Measurements from ENCODE around the gene TLE4.
A peak's percentile ranks its signal among the peaks of the same experiment; 100 is the strongest.

Gene TLE4

DNA sequence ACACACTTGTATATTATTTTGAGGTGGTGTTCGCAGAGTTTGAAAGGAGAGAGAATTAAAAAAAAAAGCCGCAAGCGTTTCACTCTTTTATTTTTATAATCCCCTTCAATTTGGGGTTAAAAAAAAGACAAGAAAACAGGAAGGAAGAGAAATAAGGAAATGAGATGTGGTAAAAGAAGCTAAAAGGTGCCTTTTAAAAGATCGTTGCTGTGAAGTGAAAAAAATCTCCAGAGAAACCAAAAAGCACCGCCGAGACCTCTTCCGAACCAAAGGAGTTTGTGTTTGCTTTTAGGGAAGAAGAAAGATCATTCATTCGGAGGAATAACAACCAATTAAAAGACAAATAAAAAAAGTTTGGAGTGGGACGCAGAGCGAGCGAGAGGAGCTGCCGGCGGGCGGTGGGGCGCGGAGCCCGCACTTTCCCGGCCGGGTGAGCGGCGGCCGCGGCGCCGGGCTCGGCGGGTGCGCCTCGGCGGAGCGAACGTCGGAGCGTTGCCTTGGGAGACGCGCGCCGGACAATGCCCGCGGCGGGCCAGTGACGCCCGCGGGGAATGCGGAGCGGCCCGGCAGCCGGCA is 355 bp downstream of the TLE4 start:
- DNase-seq = no peak

DNA sequence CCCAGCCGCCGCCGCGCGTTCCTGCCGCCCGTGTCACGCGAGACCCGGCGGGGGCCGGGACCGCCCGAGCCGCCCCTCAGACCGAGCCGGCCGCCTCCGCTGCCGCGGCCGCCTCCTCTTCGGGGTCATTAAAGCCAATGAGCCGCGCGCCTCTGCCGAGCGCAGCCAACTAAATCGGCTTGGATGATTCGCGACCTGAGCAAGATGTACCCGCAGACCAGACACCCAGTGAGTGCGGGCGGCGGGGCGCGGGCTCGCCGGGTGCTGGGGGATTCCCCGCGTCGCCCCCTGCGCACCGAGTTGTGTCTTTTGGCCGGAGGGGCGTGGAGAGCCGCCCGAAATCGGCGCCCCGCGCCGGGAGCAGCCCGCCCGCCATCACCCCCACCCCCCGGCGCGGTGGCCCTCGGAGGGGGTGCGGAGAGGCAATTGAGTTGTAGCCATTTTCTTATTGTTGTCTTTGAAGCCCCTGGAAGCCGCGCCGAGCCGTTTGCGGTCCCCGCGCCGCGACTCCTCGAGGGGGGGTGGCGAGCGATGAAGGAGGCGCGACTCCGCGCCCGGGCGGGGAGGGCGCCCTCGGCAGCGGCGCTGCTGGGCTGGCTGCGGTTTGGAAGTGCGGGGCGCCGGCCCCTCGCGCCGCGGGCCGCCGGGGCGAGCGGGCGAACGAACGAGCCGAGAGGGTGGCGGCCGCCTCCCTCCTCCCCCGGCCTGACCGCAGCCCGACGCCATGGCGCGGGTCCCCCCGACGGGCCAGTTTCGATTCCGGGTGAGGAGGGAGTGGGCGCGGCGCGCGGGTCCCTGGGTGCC is 1.0 kb downstream of the TLE4 start:
- DNase-seq = peak; percentile 81

DNA sequence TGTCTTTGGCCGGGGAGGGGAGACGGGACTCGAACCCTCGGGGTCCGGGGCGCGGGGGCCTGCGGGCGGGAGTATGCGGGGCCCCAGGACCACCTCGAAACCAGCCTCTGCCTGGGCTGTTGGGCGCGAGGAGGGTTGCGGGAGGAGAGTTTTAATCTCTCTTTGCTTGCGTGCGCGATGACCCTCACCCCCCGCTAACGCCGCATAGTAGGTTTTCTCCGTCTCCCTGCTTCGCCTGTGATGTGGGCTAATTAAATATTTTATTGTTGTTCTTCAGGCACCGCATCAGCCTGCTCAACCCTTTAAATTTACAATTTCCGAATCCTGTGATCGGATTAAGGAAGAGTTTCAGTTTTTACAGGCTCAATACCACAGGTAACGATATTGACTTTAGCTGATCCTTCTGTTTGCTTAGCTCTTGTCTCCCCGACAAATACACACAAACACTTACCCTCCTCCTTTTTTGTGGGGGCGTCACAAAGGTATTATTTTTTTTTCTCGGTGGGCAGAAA is 1.7 kb downstream of the TLE4 start:
- DNase-seq = no peak

DNA sequence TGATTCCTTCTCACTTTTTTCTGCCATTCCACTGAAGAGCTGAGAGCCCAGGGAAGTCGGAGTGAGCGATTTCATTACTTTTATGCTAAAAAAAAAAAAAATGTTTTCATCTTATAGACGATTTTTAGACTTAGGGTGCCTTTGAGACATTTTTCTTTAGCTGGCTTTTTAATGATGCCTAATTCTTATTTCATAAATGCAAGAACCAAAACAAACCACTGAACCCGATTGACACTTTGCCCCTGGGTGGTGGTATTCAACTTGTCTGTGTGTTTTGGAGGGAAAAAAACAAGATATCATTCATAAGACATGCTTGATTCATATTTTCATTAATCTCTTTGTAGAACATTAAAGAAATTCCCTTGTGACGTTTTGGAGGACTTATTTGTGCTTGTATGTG is 2.4 kb downstream of the TLE4 start:
- DNase-seq = no peak

DNA sequence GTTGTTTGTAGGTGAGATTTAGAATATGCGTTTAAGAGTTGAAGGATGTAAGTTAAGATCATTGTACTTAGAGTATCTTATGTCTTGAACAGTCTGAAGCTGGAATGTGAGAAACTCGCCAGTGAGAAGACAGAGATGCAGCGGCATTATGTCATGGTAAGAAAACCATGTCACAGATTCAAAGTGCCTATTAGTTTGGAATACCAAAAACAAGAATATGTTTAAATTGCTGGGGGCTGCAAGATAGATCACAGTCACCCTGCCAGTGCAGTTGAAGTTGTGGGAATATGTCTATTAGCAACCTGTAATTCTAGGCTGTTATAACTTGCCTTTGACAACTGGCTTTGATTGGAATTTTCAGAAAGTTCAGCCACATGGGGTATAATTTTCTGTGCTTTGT is 3.0 kb downstream of the TLE4 start:
- DNase-seq = no peak

DNA sequence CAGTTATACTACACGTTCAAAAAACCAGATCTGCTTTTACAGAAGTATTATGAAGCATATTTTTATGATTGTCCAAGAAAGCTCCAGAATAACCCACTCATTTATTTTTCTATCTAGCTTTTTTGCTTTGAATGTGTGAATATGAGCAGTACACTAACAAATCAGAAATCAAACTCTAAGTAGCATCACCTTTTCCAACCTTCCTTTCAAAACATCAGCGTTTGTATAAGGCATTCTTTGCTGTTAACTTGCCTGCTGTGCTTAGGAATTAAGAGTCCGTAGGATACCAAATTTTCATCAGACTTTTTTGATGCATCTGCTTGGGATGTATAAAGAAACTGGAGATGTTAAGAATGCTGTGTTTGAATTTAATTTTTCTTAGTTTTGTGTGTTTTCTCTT is 3.8 kb downstream of the TLE4 start:
- DNase-seq = no peak

DNA sequence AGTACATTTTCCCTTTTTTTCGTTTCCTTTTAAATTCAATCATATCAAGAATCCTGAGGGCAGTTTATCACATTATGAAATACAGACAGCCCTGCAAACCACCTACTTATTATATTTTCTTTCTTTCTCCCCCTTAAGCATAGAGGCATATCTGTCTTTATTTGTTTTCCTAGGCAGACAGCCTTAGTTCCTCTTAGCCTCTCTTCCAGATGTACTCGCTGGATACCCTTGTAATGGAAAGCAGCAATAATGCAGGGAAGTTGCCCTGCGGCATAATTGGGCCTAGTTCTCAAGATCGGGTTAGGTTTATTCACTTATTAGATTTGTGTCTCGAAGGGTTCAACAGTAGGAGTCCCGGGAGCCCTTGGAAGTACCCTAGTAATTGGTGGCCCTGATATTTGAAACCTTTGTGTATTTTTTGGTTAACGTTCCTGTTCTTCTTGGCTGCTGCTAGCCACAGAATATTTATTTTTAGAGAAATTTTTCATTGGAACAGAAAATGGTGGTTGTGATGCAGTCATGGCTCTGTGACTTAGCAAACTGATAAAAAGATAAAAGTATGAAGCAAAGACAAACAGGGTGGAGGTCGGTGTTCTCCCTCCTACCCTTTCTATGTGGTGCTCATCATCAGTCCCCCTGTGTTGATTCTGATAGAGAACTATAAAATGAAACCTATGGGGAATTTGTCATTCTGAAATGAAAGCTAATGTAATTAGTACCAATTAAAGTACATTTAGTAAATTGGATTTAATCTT is 6.4 kb downstream of the TLE4 start:
- DNase-seq = no peak

DNA sequence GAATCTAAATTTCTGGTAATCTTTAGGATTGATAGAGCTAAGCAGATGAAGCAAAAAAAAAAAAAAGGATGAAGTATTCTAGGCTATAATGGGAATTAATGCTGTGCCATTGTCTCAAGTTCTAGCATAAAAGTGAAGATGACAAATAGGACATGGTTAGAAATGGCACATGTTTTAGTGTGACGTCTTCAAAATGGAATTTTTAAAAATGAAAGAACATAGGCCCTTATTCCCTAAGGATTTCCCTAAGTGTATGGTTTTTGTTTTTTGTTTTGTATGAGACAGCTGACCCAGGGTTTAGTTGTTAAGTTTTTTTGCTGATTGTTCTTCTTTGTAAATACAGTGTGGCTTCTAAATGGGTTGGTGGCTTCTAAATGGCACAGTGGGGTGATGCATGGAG is 7.1 kb downstream of the TLE4 start:
- no peak for DNase-seq

DNA sequence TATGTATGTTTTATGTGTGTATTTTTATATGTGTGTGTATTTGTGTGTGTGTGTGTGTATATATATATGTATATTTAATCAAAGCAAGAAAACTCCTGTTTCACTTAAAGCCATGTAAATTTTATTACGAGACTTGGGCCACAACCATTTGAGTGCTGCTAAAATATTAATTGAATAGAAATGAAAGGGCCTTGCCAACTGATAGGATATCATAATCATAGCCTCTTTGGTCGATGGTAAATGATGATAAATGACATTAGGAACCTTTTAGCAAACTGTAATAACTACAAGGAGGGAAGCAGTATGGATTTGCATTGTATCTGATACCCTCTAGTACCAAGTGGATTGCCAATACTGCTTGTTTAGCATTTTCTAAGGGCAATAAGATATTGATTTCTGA is 7.9 kb downstream of the TLE4 start:
- DNase-seq = no peak

DNA sequence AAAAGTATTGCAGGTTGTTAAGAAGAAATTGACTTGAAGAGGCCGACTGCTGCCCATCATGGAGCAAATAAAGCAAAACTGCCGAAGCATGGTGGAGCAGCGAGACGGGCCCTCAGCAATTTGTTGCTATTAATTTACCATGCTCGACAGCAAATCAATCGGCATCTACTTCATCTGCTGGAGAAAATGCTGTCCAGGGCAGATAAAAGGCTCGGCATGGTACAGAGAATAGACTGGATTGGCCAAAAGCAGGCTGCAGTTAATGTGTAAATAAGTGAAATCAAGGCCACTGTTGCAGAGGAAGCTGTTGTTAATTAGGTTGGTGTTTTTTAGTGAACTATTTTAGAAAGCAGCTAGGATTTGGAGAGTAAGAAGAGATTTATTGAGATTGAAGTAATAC is 8.3 kb downstream of the TLE4 start:
- DNase-seq = no peak

DNA sequence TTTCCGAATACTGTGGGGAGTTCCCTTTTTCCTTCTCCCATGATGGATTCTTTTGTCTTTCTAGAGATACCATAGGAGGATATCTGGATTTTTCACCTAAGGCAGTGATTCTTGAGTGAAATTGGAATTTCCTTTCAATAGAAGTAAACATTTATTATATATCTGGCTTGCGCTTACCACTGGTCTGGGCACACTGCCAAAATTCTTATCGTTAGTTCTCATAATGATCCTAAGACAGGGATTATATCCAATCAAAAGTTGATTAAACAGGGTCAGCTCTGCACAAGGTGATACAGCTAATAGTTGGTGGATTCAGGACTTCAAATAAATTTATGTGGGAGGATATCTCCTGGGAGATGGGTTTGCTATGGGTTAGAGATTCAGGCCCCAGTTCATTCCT is 9.6 kb downstream of the TLE4 start:
- no peak for DNase-seq

DNA sequence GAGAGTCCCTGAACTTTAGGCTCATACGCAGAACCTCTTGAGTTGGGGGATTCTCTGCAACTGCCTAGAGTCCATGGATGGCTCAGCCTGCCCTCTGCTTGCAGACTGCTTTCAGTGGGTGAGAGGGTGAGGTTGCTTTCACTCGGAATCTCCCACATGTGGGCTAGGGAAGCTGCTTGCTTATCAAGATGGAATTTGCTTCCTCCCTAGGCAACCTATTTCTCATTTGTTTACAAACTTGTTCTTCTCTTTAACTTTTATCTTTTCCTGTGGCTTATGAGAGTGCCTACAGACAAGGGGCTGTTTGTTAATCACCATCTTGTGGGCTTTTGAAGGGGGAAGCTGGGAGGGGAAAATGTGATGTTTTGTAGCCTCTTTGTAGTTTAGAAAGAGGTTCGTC is 10.0 kb downstream of the TLE4 start:
- no peak for DNase-seq

DNA sequence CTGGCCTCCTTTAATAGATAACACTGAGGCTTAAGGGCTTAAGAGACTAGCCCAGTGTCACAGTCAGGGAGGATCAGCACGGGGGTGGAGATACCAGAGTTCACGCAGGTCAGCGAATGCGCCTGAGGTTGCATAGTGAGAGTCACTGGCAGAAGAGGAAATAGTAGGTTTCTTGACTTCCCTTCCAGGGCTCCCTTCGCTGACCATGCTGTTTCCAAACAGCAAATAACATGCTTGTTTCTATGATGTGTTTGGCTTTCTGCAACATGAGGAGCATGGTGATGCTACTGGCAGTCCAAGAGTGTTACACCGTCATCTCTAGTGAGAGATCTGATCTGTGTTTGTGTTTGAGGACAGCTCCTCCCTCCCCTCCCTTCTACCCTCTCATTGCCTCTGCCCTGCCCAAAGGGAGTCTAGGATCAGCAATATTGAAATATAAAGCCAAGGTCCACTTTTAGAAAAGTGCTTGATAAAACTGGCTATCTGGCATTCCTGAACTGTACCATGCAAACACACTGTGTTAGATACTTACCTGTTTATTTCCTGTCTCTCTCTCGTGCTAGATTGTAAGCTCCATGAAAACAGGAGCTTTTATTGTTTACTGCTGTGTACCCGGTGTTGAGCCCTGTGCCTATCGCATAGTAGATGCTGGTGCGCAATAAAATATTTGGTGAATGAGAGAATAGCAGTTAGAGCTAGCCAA is 12.3 kb downstream of the TLE4 start:
- no peak for DNase-seq

DNA sequence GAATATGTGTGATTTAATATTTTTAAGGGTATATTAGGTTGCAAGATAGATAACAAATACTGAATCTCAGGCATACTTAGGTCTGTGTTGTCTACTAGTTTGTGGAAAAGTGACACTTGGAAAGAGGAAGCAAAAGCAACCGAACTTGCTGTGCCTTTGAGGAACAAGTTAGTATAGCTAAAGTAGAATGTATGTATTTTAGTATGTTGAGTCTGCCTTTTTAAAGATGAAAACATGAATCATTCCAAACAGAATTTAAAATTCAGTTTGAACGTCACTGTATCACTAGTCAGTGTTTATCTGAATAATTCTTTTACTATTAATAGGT is 12.9 kb downstream of the TLE4 start:
- no peak for DNase-seq

DNA sequence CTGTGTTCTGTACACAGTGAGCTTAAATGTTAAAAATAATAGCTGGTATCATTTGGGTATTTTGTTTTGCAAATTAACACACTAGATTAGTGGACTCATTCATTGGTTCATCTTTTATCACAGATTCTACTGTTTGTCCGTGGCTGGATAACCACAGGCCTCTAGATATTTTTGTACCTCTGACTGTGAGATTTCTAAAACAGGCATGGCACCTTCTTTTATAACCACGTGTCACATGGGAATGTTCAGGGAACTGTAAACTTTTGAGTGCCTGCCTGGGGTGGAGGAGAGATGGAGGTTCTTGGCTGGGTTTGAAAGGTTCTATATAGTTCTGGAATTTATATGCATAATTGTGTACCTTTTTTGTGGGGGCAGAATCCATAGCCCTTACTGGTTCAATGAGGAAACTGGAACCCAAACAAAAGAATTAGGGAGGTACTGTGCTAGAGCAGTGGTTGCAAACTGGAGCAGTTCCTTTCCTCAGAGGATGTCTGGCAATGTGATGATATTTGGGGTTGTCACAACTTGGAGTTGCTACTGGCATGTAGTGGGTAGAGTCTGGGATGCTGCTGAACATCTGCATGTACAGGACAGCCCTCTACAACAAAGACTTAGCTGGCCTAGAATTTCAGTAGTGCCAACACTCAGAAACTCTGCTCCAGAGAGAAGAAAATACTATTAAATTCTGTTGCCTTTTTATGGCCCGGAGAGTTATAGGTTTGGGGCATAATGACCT is 16.9 kb downstream of the TLE4 start:
- DNase-seq = no peak

DNA sequence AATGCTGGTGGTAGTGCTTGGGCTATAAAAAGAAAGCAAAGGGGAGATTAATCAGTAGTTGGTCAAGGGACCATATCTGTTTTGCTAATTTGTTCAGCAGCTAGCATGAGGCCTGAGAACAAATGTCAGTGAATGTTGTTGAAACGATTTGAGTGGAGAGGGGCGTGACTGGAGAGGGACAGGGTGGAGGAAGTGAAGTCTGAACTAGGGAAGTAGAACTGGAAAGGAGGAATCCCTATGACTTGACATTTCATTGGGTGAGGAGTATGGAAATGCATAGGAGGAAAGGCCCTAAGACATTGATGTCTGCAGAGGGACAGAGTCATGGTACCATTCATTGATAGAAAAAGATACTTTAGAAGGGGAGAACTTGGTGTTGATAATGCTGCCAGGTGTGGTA is 19.7 kb downstream of the TLE4 start:
- no peak for DNase-seq

DNA sequence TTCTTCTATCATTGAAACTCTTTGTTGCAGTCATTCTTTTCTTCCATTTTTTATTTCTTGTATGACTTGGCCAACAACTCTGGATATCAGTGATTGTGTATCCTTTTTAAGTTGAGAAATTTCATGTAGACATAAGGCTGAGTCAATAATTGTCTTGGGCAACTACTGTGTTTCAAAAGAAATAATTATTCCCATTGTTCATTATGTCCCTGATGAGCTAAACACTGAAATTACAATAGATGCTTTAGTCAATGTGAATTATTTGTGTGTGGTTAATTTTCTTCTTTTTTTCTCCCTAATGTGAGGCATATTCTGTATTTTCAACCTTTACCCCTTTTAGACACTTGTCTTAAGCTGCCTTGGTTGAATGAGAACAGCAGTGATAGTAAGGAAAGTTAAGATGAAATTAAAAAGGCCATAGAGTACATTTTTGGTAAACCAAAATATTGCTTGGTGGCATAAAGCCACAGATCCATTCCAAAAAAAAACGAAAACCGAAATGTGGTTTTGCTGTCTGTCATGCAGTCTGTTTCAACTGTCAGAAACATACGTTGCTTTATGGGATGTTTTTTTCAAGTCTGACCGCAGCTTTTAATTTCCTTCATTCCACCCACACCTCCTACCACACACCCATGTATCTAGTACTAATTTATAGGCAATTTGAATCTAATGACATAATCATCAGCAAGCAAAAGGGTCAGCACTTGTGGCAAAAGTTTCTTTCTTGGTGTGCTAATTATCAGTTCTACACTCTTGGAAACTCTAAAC is 21.1 kb downstream of the TLE4 start:
- no peak for DNase-seq

DNA sequence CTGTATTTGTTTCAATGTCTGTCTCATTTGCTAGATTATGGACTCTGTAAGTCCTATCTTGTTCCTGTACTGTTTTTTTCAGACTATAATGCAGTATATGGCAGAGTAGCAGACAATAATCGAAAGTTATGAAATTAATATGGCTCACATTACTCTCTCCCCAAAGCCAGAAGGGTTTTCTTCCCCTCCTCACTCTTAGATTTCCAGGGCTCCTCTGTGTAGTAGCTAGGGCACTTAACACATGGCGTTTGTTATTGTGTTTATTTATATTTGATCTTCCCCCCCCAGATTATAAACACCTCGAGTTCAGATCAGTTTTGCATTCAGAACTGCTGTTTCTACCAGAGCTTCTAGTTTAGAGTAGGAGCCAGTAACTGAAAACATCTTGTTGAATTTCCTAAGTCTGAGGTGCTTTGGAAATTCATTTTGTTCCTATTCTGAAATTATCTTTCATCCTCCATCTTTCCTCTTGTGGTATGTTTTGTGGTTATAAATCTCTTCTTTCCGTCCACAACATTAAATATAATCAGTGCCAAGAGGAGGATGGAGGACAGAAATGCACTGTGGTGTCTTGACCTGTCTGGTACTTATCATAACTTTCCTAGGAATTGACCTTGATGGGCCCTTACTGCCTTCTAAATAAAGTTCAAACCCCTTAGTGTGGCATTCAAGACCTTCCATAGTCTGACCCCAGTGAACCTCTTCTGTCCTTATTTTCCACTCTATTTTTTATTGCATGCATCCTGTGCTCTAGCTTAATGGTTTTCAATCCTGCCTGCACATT is 27.0 kb downstream of the TLE4 start:
- no peak for DNase-seq

DNA sequence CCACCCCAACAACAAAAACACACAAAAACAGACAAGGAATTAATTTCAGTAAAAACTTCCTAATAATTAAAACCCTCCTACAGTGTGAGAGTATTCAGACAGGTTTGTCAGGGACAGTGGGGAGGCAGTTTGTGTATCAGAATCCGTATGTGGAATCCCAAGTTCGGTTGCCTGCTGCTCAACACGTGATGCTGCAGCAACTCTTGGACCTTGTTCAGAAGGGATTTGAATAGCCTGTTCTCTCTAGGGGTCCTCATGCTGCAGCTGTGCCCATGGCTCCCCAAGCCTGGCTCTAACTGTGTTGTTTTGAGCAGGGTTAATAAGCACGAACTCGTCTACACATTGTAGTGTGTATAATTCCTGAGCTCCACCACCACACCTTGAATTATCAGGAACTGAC is 28.7 kb downstream of the TLE4 start:
- DNase-seq = no peak

DNA sequence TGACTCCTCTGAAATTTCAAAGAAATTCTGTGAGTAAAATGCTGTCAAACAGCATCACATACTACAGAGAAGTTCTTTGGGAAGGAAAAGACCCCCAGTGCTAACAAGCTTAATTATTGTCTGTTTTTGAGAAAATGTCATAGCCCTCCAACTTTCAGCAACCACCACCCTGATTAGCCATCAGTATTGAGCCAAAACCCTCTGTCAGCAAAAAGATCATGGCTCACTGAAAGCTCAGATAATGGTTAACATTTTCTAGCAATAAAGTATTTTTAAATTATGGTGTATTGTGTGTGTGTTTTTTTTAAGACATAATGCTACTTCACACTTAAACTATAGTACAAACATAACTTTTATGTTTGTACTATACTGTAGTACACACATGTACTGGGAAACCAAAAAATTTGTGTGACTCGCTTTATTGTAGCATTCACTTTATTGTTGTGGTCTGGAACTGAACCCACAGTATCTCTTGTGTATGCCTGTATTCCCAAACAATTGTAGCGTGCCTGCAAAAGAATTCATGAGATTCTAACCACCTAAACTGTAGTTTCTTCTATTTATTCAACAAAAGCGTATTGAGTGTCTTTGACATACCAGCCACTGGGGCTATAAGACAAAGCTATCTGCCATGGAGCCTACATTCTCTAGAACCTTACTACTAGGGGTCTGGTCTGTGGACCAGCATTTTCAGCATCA is 31.6 kb downstream of the TLE4 start:
- no peak for DNase-seq

Measured in activated gamma-delta T cell (primary cell).